Cardiac muscle cell (in vitro differentiated cells and primary cell): ENCODE measurements around the gene UHRF2. TPM values are rescaled to one million over a fixed set of nuclear protein-coding genes. Genes with fewer than 3 reads are reported as not detected.
A peak's percentile ranks its signal among the peaks of the same experiment; 100 is the strongest.

Experiments used
- DNase-seq, 2 donors: peaks; one replicate each; pipeline versions ENCODE4 v3.0.0 to v3.0.0-alpha.2; 2010 to 2017; ENCODE audit warnings: low read depth in 1 of 2, low spot score in 1 of 2
- H3K27ac ChIP-seq: fragments of 200-600 bp; sonication (generic); 2 replicates; pipeline ENCODE4 v1.5.1; 2016
- H3K27me3 ChIP-seq: fragments of 200-600 bp; sonication (generic); 2 replicates; pipeline ENCODE4 v1.6.0; 2016; ENCODE audit warnings: control low read depth
- H3K36me3 ChIP-seq: fragments of 200-600 bp; sonication (generic); 2 replicates; pipeline ENCODE4 v1.5.1; 2016; ENCODE audit warnings: control low read depth
- H3K4me1 ChIP-seq: fragments of 200-600 bp; sonication (generic); 2 replicates; pipeline ENCODE4 v1.8.1; 2017; ENCODE audit warnings: low read depth, mild to moderate bottlenecking, mixed run types
- H3K4me3 ChIP-seq: fragments of 200-600 bp; sonication (generic); 2 replicates; pipeline ENCODE4 v1.5.1; 2016; ENCODE audit warnings: mild to moderate bottlenecking
- H3K9me3 ChIP-seq: fragments of 200-600 bp; sonication (generic); 2 replicates; pipeline ENCODE4 v1.5.1; 2017; ENCODE audit warnings: low read depth, mild to moderate bottlenecking, control low read depth
- polyA plus RNA-seq: library from polyadenylated mRNA; unstranded; fragments of >200 nt; fragmentation: Nextera tagmentation; extraction: Ambion mirVana; gene quantifications from 2 replicates; pipeline ENCODE4 v1.2.1, GENCODE V29; 2016
- total RNA-seq: library from RNA; depleted of rRNA; stranded (reverse); fragments of >200 nt; gene quantifications from 2 replicates; pipeline ENCODE4 v1.2.3, GENCODE V29; 2016
- TF ChIP-seq, protein P1 (sequence below): IDR thresholded peaks from 2 replicates; pipeline ENCODE4 v1.5.1; 2012; ENCODE audit warnings: low read depth, mild to moderate bottlenecking, low read length

The UHRF2 gene
- total and polyA plus RNA-seq, 2 experiments from 2014 or later, result 18.1 to 38.6 TPM

DNA sequence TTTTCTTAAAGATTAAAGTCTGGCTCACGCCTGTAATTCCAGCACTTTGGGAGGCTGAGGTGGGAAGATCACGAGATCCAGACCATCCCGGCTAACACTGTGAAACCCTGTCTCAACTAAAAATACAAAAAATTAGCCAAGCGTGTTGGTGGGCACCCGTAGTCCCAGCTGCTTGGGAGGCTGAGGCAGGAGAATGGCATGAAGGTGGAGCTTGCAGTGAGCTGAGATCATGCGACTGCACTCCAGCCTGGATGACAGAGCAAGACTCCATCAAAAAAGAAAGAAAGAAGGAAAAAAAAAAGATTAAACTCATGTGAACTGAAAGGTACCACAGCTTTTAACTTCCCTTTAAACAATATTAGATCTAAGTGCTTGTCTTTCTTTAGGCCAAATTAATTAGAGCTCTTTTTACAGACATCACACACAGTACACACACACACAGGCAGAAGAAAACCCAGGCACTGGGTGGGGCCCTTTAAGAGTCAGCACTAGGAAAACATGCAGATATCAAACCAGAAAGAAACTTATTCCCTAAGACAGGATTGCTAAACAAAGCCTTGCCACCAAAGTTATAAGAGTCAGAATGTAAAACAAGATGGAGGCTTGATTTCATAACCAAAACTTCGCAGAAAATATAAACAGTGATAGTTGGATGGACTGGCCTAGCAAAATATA lies 29.3 kb upstream of the UHRF2 start:
- peak in 1 of 2 donors; percentile 66 for DNase-seq
- no peaks in the 10 kb centered on the region for H3K27me3 ChIP-seq
- no peak overlapping the region for H3K4me3 ChIP-seq
- H3K36me3 ChIP-seq, result no peaks in the 10 kb centered on the region
- H3K4me1 ChIP-seq, result no peaks in the 10 kb centered on the region
- no peak overlapping the region for H3K27ac ChIP-seq
- H3K9me3 ChIP-seq, result no peaks in the 10 kb centered on the region
- TF ChIP-seq, protein P1, sequence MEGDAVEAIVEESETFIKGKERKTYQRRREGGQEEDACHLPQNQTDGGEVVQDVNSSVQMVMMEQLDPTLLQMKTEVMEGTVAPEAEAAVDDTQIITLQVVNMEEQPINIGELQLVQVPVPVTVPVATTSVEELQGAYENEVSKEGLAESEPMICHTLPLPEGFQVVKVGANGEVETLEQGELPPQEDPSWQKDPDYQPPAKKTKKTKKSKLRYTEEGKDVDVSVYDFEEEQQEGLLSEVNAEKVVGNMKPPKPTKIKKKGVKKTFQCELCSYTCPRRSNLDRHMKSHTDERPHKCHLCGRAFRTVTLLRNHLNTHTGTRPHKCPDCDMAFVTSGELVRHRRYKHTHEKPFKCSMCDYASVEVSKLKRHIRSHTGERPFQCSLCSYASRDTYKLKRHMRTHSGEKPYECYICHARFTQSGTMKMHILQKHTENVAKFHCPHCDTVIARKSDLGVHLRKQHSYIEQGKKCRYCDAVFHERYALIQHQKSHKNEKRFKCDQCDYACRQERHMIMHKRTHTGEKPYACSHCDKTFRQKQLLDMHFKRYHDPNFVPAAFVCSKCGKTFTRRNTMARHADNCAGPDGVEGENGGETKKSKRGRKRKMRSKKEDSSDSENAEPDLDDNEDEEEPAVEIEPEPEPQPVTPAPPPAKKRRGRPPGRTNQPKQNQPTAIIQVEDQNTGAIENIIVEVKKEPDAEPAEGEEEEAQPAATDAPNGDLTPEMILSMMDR, result no peak

DNA sequence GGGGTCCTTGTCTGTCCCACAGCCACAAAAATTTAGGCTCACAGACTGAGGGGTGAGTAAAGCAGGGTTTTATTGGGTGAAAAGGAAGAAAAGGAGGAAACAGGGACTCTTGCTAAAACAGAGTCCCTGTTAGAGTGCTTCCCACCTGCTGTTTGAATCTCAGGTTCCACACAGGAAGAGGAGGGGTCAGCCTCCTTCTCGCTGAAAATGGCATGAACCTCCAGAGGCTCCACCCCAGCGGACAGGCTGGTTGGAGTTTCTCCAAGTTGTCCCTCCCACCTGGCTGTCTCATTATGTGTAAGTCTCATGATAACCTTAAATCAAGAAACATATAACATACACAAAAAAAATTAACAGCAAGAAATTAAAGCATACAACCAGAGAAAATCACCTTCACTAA lies 28.3 kb upstream of the UHRF2 start:
- TF ChIP-seq, protein P1, result no peak
- DNase-seq, result no peak
- Histone ChIP-seq H3K4me1 (no peaks in the 10 kb centered on the region), H3K27ac (no peak overlapping the region), H3K27me3 (no peaks in the 10 kb centered on the region), H3K9me3 (no peaks in the 10 kb centered on the region), H3K4me3 (no peak overlapping the region), H3K36me3 (no peaks in the 10 kb centered on the region)

DNA sequence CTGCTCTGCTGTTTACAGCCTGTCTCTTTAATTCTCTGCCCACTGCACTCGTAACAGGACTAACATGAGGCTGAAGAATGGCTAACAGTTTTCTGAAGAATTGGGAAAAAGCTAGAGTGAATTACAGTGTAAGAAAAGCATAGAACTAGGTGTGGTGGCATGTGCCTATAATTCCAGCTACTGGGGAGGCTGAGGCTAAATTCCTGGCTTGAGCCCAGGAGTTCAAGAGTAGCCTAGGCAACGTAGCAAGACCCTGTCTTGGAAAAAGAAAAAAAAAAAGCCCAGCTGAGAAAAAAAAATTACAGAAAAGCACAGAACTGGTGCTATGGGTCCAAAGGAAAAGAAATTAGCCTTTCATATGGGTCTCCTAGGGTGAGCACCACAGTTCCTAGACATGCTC lies 13.9 kb upstream of the UHRF2 start:
- no peaks in the 10 kb centered on the region for H3K9me3 ChIP-seq
- no peaks in the 10 kb centered on the region for H3K27me3 ChIP-seq
- H3K27ac ChIP-seq, result no peak overlapping the region
- TF ChIP-seq, protein P1, result no peak
- H3K36me3 ChIP-seq, result no peaks in the 10 kb centered on the region
- no peak for DNase-seq
- peaks cover 3% of the 10 kb centered on the region for H3K4me1 ChIP-seq
- H3K4me3 ChIP-seq, result no peak overlapping the region

DNA sequence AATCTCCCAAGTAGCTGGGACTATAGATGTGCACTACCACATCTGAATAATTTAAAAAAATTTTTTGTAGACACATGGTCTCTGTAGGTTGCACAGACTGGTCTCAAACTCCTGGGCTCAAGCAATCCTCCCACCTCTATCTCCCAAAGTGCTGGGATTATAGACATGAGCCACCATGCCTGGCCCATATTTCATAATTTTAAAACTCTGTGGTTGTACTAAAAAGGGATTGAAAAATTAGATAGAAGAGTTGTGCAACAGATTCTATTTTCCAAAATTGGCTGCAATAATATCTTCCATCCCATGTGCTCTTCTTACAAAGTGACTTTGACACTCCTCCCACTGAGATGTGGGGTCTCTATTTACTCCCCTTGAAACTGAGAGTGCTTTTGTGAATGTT lies 7.6 kb upstream of the UHRF2 start:
- DNase-seq, result peak in 1 of 2 donors; percentile 37
- TF ChIP-seq, protein P1, result no peak
- H3K27ac ChIP-seq, result no peak overlapping the region
- H3K36me3 ChIP-seq, result no peaks in the 10 kb centered on the region
- peaks cover 17% of the 10 kb centered on the region for H3K27me3 ChIP-seq
- H3K9me3 ChIP-seq, result no peaks in the 10 kb centered on the region
- H3K4me1 ChIP-seq, result no peaks in the 10 kb centered on the region
- no peak overlapping the region for H3K4me3 ChIP-seq

DNA sequence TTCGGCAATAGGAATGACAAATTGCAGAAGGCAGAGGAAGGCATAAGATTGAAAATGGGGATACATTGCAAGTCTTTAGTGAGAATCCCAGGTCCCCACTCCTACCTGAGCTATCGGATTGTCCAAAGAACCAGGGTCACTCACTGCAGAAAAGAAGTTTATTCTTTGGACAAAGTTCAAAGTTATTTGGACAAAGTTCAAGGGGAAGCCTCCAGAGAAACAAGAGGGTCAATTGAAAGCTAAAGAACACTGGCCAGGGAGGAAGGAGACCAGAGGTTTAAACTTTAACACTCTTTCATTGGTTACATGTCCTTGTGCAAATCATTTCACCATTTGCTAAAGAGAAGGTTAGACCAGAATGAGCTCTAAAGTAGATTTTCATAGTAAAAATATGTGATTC lies 5.2 kb upstream of the UHRF2 start:
- no peak overlapping the region for H3K27ac ChIP-seq
- TF ChIP-seq, protein P1, result no peak
- no peaks in the 10 kb centered on the region for H3K9me3 ChIP-seq
- no peaks in the 10 kb centered on the region for H3K36me3 ChIP-seq
- no peak overlapping the region for H3K4me3 ChIP-seq
- DNase-seq, result no peak
- no peaks in the 10 kb centered on the region for H3K4me1 ChIP-seq
- H3K27me3 ChIP-seq, result peaks cover 20% of the 10 kb centered on the region

DNA sequence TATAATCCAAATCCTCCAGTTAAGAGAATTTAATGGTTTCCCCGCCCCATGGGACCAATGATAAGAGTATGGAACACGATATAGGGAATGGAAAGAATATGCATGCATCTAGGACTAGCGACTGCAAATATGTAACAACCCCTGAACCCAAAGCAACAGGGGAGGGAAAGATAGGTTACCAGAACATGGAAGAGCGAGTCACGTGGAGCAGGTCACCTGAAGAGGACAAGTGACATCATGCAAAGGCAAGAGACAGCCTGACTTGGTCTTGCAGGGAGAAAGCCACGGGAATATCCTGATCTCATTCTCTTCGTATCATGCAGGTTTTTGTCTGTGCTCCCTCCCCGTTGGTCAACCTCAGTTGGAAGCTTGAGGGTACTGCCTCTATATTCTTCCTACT lies 4.7 kb upstream of the UHRF2 start:
- no peaks in the 10 kb centered on the region for H3K36me3 ChIP-seq
- H3K9me3 ChIP-seq, result no peaks in the 10 kb centered on the region
- DNase-seq, result no peak
- H3K27me3 ChIP-seq, result peaks cover 20% of the 10 kb centered on the region
- TF ChIP-seq, protein P1, result no peak
- no peak overlapping the region for H3K4me3 ChIP-seq
- no peak overlapping the region for H3K27ac ChIP-seq
- H3K4me1 ChIP-seq, result no peaks in the 10 kb centered on the region
